GM12801 (cell line): Measurements from ENCODE around the gene IFNB1.

ENCODE experiments used
- TF ChIP-seq, protein P1 (sequence below): IDR thresholded peaks from one replicate; pipeline ENCODE4 v1.5.1; 2011; ENCODE audit warnings: control low read depth; ENCODE audit not compliant: insufficient read length; ENCODE audit errors: extremely low read depth

Gene IFNB1

DNA sequence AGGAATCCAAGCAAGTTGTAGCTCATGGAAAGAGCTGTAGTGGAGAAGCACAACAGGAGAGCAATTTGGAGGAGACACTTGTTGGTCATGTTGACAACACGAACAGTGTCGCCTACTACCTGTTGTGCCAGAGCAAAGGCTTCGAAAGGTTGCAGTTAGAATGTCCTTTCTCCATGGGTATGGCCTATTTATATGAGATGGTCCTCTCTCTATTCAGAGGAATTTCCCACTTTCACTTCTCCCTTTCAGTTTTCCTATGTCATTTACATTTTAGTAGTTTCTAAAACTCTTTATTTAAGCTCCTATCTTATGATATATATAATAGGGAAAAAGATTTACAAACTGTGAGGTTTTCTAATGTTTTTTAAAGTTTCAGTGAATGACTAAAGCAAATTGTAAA is at the start of gene IFNB1:
Gene IFNB1 (minus strand): TSS at position 162 of the 400 bp plus-strand sequence. CDS start 73 bp downstream, at position 89.
- TF ChIP-seq, protein P1, sequence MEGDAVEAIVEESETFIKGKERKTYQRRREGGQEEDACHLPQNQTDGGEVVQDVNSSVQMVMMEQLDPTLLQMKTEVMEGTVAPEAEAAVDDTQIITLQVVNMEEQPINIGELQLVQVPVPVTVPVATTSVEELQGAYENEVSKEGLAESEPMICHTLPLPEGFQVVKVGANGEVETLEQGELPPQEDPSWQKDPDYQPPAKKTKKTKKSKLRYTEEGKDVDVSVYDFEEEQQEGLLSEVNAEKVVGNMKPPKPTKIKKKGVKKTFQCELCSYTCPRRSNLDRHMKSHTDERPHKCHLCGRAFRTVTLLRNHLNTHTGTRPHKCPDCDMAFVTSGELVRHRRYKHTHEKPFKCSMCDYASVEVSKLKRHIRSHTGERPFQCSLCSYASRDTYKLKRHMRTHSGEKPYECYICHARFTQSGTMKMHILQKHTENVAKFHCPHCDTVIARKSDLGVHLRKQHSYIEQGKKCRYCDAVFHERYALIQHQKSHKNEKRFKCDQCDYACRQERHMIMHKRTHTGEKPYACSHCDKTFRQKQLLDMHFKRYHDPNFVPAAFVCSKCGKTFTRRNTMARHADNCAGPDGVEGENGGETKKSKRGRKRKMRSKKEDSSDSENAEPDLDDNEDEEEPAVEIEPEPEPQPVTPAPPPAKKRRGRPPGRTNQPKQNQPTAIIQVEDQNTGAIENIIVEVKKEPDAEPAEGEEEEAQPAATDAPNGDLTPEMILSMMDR = no peak

DNA sequence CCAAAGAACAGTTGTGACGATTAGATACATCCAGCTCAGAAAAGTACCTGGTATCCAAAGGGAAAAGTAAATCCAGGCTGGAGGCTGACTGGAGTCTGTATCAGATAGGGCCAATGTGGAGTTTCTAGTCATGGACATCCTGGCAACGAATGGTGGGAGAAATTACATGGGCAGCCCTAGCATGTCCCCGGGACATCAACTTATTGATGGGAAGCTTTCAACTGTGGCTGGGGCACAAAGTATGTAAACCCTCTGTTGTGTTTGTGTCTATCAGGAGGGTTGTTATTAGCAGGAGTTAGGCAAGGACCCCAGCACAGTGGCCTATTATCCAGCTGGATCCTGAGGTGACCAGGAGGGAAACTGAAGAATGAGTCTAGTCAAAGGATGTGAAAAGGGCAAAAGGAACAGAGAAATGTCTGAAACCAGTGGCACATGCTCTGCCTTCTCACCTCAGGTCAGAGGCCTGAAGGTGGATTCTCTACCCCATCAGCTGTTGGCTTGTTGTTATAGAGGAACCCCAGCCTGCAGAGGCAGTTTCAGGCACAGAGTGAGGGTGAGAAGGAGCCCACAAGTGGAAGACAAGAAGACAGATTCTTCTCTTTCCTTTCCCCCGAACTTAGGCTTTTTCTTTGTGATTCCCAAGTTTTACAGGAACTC is 44.0 kb upstream of the IFNB1 start:
- TF ChIP-seq, protein P1 = no peak

DNA sequence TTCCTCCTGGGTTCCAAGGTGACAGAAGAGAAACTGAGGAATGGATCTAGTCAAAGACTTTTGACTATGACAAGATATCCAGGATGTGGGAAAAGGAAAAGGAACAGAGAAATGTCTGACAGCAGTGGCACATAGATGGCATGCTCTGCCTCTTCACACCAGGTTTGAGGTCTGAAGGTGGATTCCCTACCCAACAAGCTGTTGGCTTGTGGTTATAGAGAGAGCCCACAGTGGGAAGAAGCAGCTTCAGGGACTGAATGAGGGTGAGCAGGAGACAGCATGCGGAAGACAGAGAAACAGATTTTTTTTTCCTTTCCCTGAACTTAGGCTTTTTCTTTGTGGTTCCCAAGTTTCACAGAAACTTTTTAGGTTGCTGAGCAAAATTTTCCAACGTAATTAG is 43.3 kb upstream of the IFNB1 start:
- TF ChIP-seq, protein P1 = no peak

DNA sequence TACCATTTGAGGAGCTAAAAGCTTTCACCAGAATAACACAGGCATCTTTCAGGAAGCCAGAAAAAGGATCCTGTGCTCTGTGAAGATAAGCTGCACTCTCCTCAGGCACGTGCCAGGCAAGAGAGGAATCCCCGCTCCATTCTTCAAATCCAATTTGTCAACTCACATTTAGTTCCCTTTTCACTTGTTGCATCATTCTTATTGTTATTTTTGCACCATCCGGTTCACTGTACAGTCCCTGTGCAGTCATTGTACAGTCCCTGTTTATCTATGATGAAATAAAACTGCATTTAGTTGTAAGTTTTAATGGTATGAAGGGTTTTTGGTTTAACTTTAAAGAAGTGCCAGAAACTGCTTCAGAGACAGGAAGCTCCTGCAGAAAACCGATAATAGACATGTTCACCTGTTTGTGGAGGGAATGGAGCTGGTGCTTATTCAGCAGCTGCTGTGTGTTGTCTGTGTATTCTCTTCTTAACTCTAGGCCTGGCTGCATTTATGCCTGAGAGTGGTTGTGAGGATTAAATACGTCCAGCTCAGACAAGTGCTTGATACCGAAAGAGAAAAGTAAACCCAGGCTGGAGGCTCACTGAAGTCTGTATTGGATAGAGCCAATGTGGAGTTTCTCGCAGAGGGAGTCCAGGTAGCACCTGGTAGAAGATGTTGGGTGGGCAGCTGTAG is 41.5 kb upstream of the IFNB1 start:
- TF ChIP-seq, protein P1 = no peak

DNA sequence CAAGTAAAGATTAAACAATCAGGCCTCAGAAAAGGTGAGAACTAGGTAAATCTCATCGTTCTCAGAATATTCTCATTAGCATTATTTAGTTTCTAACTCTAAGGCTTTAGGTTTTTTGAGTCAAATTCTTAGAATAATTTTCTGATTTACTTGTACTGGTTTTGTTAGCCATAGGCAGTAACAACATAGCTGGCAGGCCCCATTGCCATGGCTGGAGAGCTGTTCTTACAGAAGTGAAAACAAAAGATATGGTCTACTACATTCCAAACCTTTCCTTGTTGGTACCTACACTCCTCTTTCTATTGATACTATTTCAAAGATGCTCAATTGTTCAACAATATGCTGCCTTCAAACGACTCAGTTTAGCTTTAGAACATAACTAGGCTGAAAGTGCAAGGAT is 36.6 kb upstream of the IFNB1 start:
- TF ChIP-seq, protein P1 = no peak

DNA sequence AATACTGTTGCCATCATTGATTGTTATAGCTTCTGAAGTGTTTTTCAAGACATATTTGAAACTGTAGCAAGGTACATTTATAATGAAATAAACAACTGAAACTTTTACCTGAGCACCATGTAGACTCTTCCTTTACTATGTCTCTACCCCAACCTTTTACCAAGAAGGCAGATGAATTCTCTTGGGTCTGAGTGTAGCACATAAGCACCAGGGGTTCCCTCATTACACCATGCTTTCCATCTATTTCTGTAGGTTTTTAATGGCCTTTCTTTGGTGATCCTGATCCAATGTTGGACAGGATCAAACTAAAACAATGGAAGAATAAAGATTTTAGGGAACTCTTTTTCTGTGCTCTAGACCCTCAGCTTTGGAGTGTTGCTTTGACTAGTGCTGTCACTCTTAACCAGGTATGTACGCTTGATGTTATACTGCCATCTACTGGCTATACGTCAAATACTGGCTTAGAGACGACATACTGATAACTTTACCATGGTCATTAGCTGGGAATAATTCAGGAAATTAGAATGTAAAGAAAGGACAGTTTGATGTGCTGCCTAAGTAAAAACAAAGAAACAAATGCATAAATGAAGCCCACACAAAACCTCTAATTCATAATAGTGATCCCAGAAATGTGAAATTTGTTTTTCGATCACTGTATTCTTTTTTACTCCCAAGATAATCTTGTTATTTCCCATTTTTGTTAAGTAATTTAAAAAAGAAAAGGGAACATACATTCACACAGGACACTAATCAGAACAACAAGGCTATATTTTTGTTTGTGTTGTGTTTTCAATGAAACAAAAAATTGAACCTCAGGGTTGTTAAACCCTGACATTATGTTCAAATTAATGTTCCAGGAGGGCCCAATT is 33.2 kb upstream of the IFNB1 start:
- TF ChIP-seq, protein P1 = no peak

DNA sequence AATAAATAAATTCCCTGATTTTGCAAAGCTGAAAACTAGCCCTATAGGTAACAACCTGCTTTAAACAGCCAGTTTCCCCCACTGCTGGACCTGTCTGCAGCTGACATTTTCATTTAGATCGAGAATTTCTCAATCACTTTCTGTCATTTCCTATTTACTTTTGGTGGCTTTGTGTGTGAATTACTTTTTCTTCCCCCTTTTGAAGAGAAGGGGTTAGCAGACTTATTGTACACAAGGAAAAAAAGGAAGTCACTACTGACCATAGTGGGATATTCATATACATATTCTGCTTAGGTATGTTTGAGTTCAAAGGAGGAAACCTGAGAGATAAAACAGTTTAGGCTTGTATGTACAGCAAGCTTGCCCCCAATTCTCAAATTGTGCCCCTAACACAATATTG is 27.0 kb upstream of the IFNB1 start:
- TF ChIP-seq, protein P1 = no peak
